HepG2 (cell line): ENCODE data around the gene MAP1B. TPM values are rescaled to one million over a fixed set of nuclear protein-coding genes. Genes with fewer than 3 reads are reported as not detected.

Experiments
- ERF ChIP-seq: IDR thresholded peaks from 2 replicates; pipeline ENCODE4 v1.6.1; 2018; ENCODE audit warnings: missing biosample characterization, missing genetic modification reagents
- GATA4 ChIP-seq: sonication (generic); IDR thresholded peaks from 2 replicates; pipeline ENCODE4 v1.6.1; 2016; ENCODE audit warnings: antibody characterized with exemption, low read depth, borderline replicate concordance
- RARG ChIP-seq: sonication (generic); formaldehyde crosslinking; IDR thresholded peaks from 2 replicates; pipeline ENCODE4 v1.4.0; 2020; ENCODE audit warnings: low read depth, mild to moderate bottlenecking, missing genetic modification reagents
- WIZ ChIP-seq: sonication (generic); formaldehyde crosslinking; IDR thresholded peaks from 2 replicates; pipeline ENCODE4 v1.5.1; 2020; ENCODE audit warnings: mild to moderate bottlenecking, missing genetic modification reagents
- ZBTB37 ChIP-seq: sonication (generic); formaldehyde crosslinking; IDR thresholded peaks from 2 replicates; pipeline ENCODE4 v1.4.0; 2020; ENCODE audit warnings: mild to moderate bottlenecking, missing genetic modification reagents
- ZSCAN12 ChIP-seq: sonication (generic); formaldehyde crosslinking; IDR thresholded peaks from 2 replicates; pipeline ENCODE4 v1.9.0; 2021; ENCODE audit warnings: mild to moderate bottlenecking, missing genetic modification reagents
- polyA plus RNA-seq, 8 experiments: library from polyadenylated mRNA; depleted of rRNA in 3 of 8; stranded (reverse) in 7 of 8; unstranded in 1 of 8; fragments of >200 nt; fragmentation: Illumina TruSeq in 4 of 8; extraction: Trizol in 4 of 8; gene quantifications; 2 replicates each; pipeline versions ENCODE4 v1.2.1 to v1.2.3, GENCODE V29; 2011 to 2016; ENCODE audit warnings: low read depth in 4 of 8, missing spikeins in 1 of 8, mixed read lengths in 1 of 8; ENCODE audit not compliant: insufficient read depth in 1 of 8
- total RNA-seq, 5 experiments: library from RNA; depleted of rRNA; stranded (reverse); fragments of >200 nt; fragmentation: Illumina TruSeq; extraction: Trizol; gene quantifications; 2 replicates each; pipeline ENCODE4 v1.2.3, GENCODE V29; 2016; ENCODE audit warnings: low read depth in 1 of 5
- TF ChIP-seq, protein P1 (sequence below): sonication (generic); formaldehyde crosslinking; IDR thresholded peaks from 2 replicates; pipeline ENCODE4 v1.4.0; 2020; ENCODE audit warnings: missing genetic modification reagents
- TF ChIP-seq, protein P2 (sequence below): sonication (generic); formaldehyde crosslinking; IDR thresholded peaks from 2 replicates; pipeline ENCODE4 v1.5.1; 2020; ENCODE audit warnings: missing genetic modification reagents, mild to moderate bottlenecking, borderline replicate concordance

MAP1B gene
- total and polyA plus RNA-seq, 2 of the 13 experiments (the other 11 are each of a cell fraction or from before 2014, with no cell fraction given) = 3.3 to 6.2 TPM

GRCh38 chr5:72241346-72242003 lies 134.2 kb downstream of the MAP1B start (continued):
- TF ChIP-seq, protein P1, sequence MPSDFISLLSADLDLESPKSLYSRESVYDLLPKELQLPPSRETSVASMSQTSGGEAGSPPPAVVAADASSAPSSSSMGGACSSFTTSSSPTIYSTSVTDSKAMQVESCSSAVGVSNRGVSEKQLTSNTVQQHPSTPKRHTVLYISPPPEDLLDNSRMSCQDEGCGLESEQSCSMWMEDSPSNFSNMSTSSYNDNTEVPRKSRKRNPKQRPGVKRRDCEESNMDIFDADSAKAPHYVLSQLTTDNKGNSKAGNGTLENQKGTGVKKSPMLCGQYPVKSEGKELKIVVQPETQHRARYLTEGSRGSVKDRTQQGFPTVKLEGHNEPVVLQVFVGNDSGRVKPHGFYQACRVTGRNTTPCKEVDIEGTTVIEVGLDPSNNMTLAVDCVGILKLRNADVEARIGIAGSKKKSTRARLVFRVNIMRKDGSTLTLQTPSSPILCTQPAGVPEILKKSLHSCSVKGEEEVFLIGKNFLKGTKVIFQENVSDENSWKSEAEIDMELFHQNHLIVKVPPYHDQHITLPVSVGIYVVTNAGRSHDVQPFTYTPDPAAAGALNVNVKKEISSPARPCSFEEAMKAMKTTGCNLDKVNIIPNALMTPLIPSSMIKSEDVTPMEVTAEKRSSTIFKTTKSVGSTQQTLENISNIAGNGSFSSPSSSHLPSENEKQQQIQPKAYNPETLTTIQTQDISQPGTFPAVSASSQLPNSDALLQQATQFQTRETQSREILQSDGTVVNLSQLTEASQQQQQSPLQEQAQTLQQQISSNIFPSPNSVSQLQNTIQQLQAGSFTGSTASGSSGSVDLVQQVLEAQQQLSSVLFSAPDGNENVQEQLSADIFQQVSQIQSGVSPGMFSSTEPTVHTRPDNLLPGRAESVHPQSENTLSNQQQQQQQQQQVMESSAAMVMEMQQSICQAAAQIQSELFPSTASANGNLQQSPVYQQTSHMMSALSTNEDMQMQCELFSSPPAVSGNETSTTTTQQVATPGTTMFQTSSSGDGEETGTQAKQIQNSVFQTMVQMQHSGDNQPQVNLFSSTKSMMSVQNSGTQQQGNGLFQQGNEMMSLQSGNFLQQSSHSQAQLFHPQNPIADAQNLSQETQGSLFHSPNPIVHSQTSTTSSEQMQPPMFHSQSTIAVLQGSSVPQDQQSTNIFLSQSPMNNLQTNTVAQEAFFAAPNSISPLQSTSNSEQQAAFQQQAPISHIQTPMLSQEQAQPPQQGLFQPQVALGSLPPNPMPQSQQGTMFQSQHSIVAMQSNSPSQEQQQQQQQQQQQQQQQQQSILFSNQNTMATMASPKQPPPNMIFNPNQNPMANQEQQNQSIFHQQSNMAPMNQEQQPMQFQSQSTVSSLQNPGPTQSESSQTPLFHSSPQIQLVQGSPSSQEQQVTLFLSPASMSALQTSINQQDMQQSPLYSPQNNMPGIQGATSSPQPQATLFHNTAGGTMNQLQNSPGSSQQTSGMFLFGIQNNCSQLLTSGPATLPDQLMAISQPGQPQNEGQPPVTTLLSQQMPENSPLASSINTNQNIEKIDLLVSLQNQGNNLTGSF (CRISPR knock-in tag) = no peak
- TF ChIP-seq, protein P2, sequence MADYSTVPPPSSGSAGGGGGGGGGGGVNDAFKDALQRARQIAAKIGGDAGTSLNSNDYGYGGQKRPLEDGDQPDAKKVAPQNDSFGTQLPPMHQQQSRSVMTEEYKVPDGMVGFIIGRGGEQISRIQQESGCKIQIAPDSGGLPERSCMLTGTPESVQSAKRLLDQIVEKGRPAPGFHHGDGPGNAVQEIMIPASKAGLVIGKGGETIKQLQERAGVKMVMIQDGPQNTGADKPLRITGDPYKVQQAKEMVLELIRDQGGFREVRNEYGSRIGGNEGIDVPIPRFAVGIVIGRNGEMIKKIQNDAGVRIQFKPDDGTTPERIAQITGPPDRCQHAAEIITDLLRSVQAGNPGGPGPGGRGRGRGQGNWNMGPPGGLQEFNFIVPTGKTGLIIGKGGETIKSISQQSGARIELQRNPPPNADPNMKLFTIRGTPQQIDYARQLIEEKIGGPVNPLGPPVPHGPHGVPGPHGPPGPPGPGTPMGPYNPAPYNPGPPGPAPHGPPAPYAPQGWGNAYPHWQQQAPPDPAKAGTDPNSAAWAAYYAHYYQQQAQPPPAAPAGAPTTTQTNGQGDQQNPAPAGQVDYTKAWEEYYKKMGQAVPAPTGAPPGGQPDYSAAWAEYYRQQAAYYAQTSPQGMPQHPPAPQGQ (CRISPR knock-in tag) = no peak
- no peak for TF ChIP-seq RARG
- no peak for TF ChIP-seq WIZ (CRISPR knock-in tag)
- peak; percentile 91 for TF ChIP-seq ZBTB37 (CRISPR knock-in tag)
- TF ChIP-seq ZSCAN12 = no peak
- peak; percentile 68; the same call in 1 of the 2 replicates for TF ChIP-seq ERF
- no peak for TF ChIP-seq GATA4
